ENCODE results near the gene HTN1. TPM values are rescaled to one million over a fixed set of nuclear protein-coding genes. Genes with fewer than 3 reads are reported as not detected.
"Not testable (repeated sequence)": the region's sequence is repeated elsewhere in the genome, so short reads cannot be mapped to it uniquely, and the experiment has no call there.

HTN1 gene
- total and polyA plus RNA-seq, 5 donors from 2014 or later = not detected

GRCh38 chr4:70037559-70037958, 12.7 kb upstream of the HTN1 start:
- H3K4me3 Mint-ChIP-seq; H3K9me3 ChIP-seq (ENCODE audit: control insufficient read depth in 2 of 2, low read length in 2 of 2); H3K36me3 ChIP-seq (ENCODE audit: control insufficient read depth, insufficient read depth, low read length); H3K4me1 Mint-ChIP-seq; H3K27ac ChIP-seq (ENCODE audit: insufficient read depth, low read length, poor library complexity, severe bottlenecking); H3K27me3 ChIP-seq (ENCODE audit: control insufficient read depth, insufficient read depth, low read length); ATAC-seq (ENCODE audit: low read depth in 2 of 2); H3K4me3 ChIP-seq (ENCODE audit: low read depth, low read length); DNase-seq; H3K27me3 Mint-ChIP-seq; H3K27ac Mint-ChIP-seq; H3K4me1 ChIP-seq (ENCODE audit: control insufficient read depth, insufficient read depth, low read length, poor library complexity, severe bottlenecking); H3K36me3 Mint-ChIP-seq: not testable (repeated sequence)
- peaks cover 1 to 11% (median 8%) of the 10 kb centered on the region in 7 donors for H3K9me3 Mint-ChIP-seq

GRCh38 chr4:70039928-70040327, 10.3 kb upstream of the HTN1 start:
- H3K4me3 ChIP-seq (ENCODE audit: low read depth, low read length); H3K4me3 Mint-ChIP-seq; H3K36me3 Mint-ChIP-seq; H3K9me3 ChIP-seq (ENCODE audit: control insufficient read depth in 2 of 2, low read length in 2 of 2); H3K27me3 ChIP-seq (ENCODE audit: control insufficient read depth, insufficient read depth, low read length); DNase-seq; ATAC-seq (ENCODE audit: low read depth in 2 of 2); H3K27me3 Mint-ChIP-seq; H3K4me1 ChIP-seq (ENCODE audit: control insufficient read depth, insufficient read depth, low read length, poor library complexity, severe bottlenecking); H3K36me3 ChIP-seq (ENCODE audit: control insufficient read depth, insufficient read depth, low read length); H3K4me1 Mint-ChIP-seq; H3K27ac ChIP-seq (ENCODE audit: insufficient read depth, low read length, poor library complexity, severe bottlenecking): not testable (repeated sequence)
- Mint-ChIP-seq H3K27ac (peak overlapping the region in 1 of 3 donors; percentile 76), H3K9me3 (peaks cover 0 to 11% (median 9%) of the 10 kb centered on the region in 7 donors)

GRCh38 chr4:70041652-70042286, 8.5 kb upstream of the HTN1 start:
- Mint-ChIP-seq H3K36me3 (no peaks in the 10 kb centered on the region), H3K27me3 (no peaks in the 10 kb centered on the region), H3K27ac (no peak overlapping the region), H3K4me3 (no peak overlapping the region), H3K9me3 (peaks cover 0 to 15% (median 6%) of the 10 kb centered on the region in 7 donors), H3K4me1 (no peaks in the 10 kb centered on the region)
- Histone ChIP-seq H3K4me3 (ENCODE audit: low read depth, low read length) (no peak overlapping the region), H3K27me3 (ENCODE audit: control insufficient read depth, insufficient read depth, low read length) (no peaks in the 10 kb centered on the region), H3K27ac (ENCODE audit: insufficient read depth, low read length, poor library complexity, severe bottlenecking) (no peak overlapping the region), H3K4me1 (ENCODE audit: control insufficient read depth, insufficient read depth, low read length, poor library complexity, severe bottlenecking) (no peaks in the 10 kb centered on the region), H3K36me3 (ENCODE audit: control insufficient read depth, insufficient read depth, low read length) (no peaks in the 10 kb centered on the region), H3K9me3 (ENCODE audit: control insufficient read depth in 2 of 2, low read length in 2 of 2) (peaks cover 0 to 2% of the 10 kb centered on the region in 2 experiments)
- ATAC-seq (ENCODE audit: low read depth in 2 of 2) (no peak), DNase-seq (no peak)

- not testable (repeated sequence) for H3K27ac ChIP-seq (ENCODE audit: insufficient read depth, low read length, poor library complexity, severe bottlenecking); H3K27me3 ChIP-seq (ENCODE audit: control insufficient read depth, insufficient read depth, low read length); H3K27me3 Mint-ChIP-seq; H3K9me3 Mint-ChIP-seq; DNase-seq; H3K4me3 Mint-ChIP-seq; H3K36me3 Mint-ChIP-seq; H3K9me3 ChIP-seq (ENCODE audit: control insufficient read depth in 2 of 2, low read length in 2 of 2); H3K36me3 ChIP-seq (ENCODE audit: control insufficient read depth, insufficient read depth, low read length); ATAC-seq (ENCODE audit: low read depth in 2 of 2); H3K27ac Mint-ChIP-seq; H3K4me3 ChIP-seq (ENCODE audit: low read depth, low read length); H3K4me1 ChIP-seq (ENCODE audit: control insufficient read depth, insufficient read depth, low read length, poor library complexity, severe bottlenecking); H3K4me1 Mint-ChIP-seq
Observed at GRCh38 chr4:70056534-70056933, 6.3 kb downstream of the HTN1 start.

- DNase-seq = no peak
- Histone ChIP-seq H3K27ac (ENCODE audit: insufficient read depth, low read length, poor library complexity, severe bottlenecking) (no peak overlapping the region), H3K4me1 (ENCODE audit: control insufficient read depth, insufficient read depth, low read length, poor library complexity, severe bottlenecking) (no peaks in the 10 kb centered on the region), H3K9me3 (ENCODE audit: control insufficient read depth in 2 of 2, low read length in 2 of 2) (no peaks in the 10 kb centered on the region), H3K27me3 (ENCODE audit: control insufficient read depth, insufficient read depth, low read length) (no peaks in the 10 kb centered on the region), H3K4me3 (ENCODE audit: low read depth, low read length) (no peak overlapping the region), H3K36me3 (ENCODE audit: control insufficient read depth, insufficient read depth, low read length) (no peaks in the 10 kb centered on the region)
- ATAC-seq (ENCODE audit: low read depth in 2 of 2) = no peak
- peaks cover 0 to 1% (median 0%) of the 10 kb centered on the region in 7 donors for H3K9me3 Mint-ChIP-seq
- H3K27ac Mint-ChIP-seq = no peak overlapping the region
- H3K27me3 Mint-ChIP-seq = no peaks in the 10 kb centered on the region
- H3K36me3 Mint-ChIP-seq = no peaks in the 10 kb centered on the region
- no peak overlapping the region for H3K4me3 Mint-ChIP-seq
- H3K4me1 Mint-ChIP-seq = no peaks in the 10 kb centered on the region
Observed at GRCh38 chr4:70057651-70058050, 7.4 kb downstream of the HTN1 start.

- Histone ChIP-seq H3K27me3 (ENCODE audit: control insufficient read depth, insufficient read depth, low read length) (no peaks in the 10 kb centered on the region), H3K9me3 (ENCODE audit: control insufficient read depth in 2 of 2, low read length in 2 of 2) (no peaks in the 10 kb centered on the region), H3K36me3 (ENCODE audit: control insufficient read depth, insufficient read depth, low read length) (no peaks in the 10 kb centered on the region), H3K4me3 (ENCODE audit: low read depth, low read length) (no peak overlapping the region), H3K4me1 (ENCODE audit: control insufficient read depth, insufficient read depth, low read length, poor library complexity, severe bottlenecking) (no peaks in the 10 kb centered on the region), H3K27ac (ENCODE audit: insufficient read depth, low read length, poor library complexity, severe bottlenecking) (no peak overlapping the region)
- DNase-seq = no peak
- ATAC-seq (ENCODE audit: low read depth in 2 of 2) = no peak
- Mint-ChIP-seq H3K4me3 (no peak overlapping the region), H3K27ac (no peak overlapping the region), H3K4me1 (no peaks in the 10 kb centered on the region), H3K36me3 (no peaks in the 10 kb centered on the region), H3K9me3 (peaks cover 0 to 1% (median 0%) of the 10 kb centered on the region in 7 donors), H3K27me3 (no peaks in the 10 kb centered on the region)
Observed at GRCh38 chr4:70059149-70059548, 8.9 kb downstream of the HTN1 start.

GRCh38 chr4:70062000-70062399, 11.8 kb downstream of the HTN1 start:
- Histone ChIP-seq H3K27ac (ENCODE audit: insufficient read depth, low read length, poor library complexity, severe bottlenecking) (no peak overlapping the region), H3K27me3 (ENCODE audit: control insufficient read depth, insufficient read depth, low read length) (no peaks in the 10 kb centered on the region), H3K9me3 (ENCODE audit: control insufficient read depth in 2 of 2, low read length in 2 of 2) (no peaks in the 10 kb centered on the region), H3K4me3 (ENCODE audit: low read depth, low read length) (no peak overlapping the region), H3K4me1 (ENCODE audit: control insufficient read depth, insufficient read depth, low read length, poor library complexity, severe bottlenecking) (no peaks in the 10 kb centered on the region), H3K36me3 (ENCODE audit: control insufficient read depth, insufficient read depth, low read length) (no peaks in the 10 kb centered on the region)
- Mint-ChIP-seq H3K4me1 (no peaks in the 10 kb centered on the region), H3K4me3 (no peak overlapping the region), H3K27me3 (no peaks in the 10 kb centered on the region), H3K9me3 (peaks cover 0 to 3% (median 0%) of the 10 kb centered on the region in 7 donors), H3K27ac (no peak overlapping the region), H3K36me3 (no peaks in the 10 kb centered on the region)
- ATAC-seq (ENCODE audit: low read depth in 2 of 2) (no peak), DNase-seq (no peak)

GRCh38 chr4:70080205-70080604, 30.0 kb downstream of the HTN1 start:
- no peaks in the 10 kb centered on the region for H3K36me3 Mint-ChIP-seq
- no peak for ATAC-seq (ENCODE audit: low read depth in 2 of 2)

More at GRCh38 chr4:70080205-70080604, 30.0 kb downstream of the HTN1 start:
- no peak for DNase-seq
- no peak overlapping the region for H3K27ac ChIP-seq (ENCODE audit: insufficient read depth, low read length, poor library complexity, severe bottlenecking)
- no peak overlapping the region for H3K4me3 ChIP-seq (ENCODE audit: low read depth, low read length)
- Mint-ChIP-seq H3K4me3 (no peak overlapping the region), H3K27ac (no peak overlapping the region), H3K9me3 (no peaks in the 10 kb centered on the region), H3K27me3 (no peaks in the 10 kb centered on the region), H3K4me1 (no peaks in the 10 kb centered on the region)
- H3K4me1 ChIP-seq (ENCODE audit: control insufficient read depth, insufficient read depth, low read length, poor library complexity, severe bottlenecking) = no peaks in the 10 kb centered on the region
- no peaks in the 10 kb centered on the region for H3K9me3 ChIP-seq (ENCODE audit: control insufficient read depth in 2 of 2, low read length in 2 of 2)
- H3K27me3 ChIP-seq (ENCODE audit: control insufficient read depth, insufficient read depth, low read length) = no peaks in the 10 kb centered on the region
- no peaks in the 10 kb centered on the region for H3K36me3 ChIP-seq (ENCODE audit: control insufficient read depth, insufficient read depth, low read length)

Measured in CD4-positive, CD25-positive, alpha-beta regulatory T cell (primary cell).